Testis (tissue), 3 donors: Measurements from ENCODE around the gene AKAP6. TPM values are rescaled to one million over a fixed set of nuclear protein-coding genes. Genes with fewer than 3 reads are reported as not detected.

Experiments
- DNase-seq: peaks from one replicate; pipeline ENCODE4 v3.0.0-alpha.2; 2019
- H3K27ac ChIP-seq, 2 donors: fragments of 200-600 bp; sonication (generic); one replicate each; pipeline ENCODE4 v1.5.1; 2019
- H3K27me3 ChIP-seq: fragments of 200-600 bp; sonication (generic); one replicate; pipeline ENCODE4 v1.5.1; 2019
- H3K36me3 ChIP-seq: fragments of 200-600 bp; sonication (generic); one replicate; pipeline ENCODE4 v1.5.1; 2017; ENCODE audit warnings: low read depth; ENCODE audit errors: missing control alignments
- H3K4me1 ChIP-seq: fragments of 200-600 bp; sonication (generic); one replicate; pipeline ENCODE4 v1.5.1; 2019
- H3K4me3 ChIP-seq, 2 donors: fragments of 200-600 bp; sonication (generic); one replicate each; pipeline ENCODE4 v1.5.1; 2017 to 2019
- H3K9me3 ChIP-seq: fragments of 200-600 bp; sonication (generic); one replicate; pipeline ENCODE4 v1.5.1; 2017
- CTCF ChIP-seq, 3 experiments: fragments of 450-650 bp in 2 of 3; fragments of 200-600 bp in 1 of 3; sonication (generic) in 1 of 3; IDR thresholded peaks; one replicate each; pipeline ENCODE4 v1.5.1; 2016 to 2019; ENCODE audit warnings: antibody characterized with exemption in 3 of 3, mild to moderate bottlenecking in 2 of 3, moderate library complexity in 1 of 3
- POLR2A ChIP-seq: fragments of 450-650 bp; IDR thresholded peaks from one replicate; pipeline ENCODE4 v1.6.1; 2017; ENCODE audit warnings: antibody characterized with exemption, mild to moderate bottlenecking, moderate library complexity
- WGBS, 2 donors: methylation state at CpG; one replicate each; pipeline ENCODE4 v1.1.5; 2018; 5-methylcytosine and 5-hydroxymethylcytosine counted together
- intact Hi-C: fragments of 100-400 bp; cut with DNase I; formaldehyde crosslinking; loops from one replicate; pipeline ENCODE4 v1.15.1; 2023; ENCODE audit warnings: low total_unique reads
- polyA plus RNA-seq: library from polyadenylated mRNA; stranded (reverse); fragments of 350-450 nt; fragmentation: Illumina TruSeq; extraction: RNeasy Lipid Tissue Mini Kit (QIAGEN cat#74804); gene quantifications from one replicate; pipeline ENCODE4 v1.2.3, GENCODE V29; 2014; ENCODE audit warnings: low read depth, low replicate concordance; ENCODE audit not compliant: insufficient read depth
- total RNA-seq, 2 donors: library from RNA; depleted of rRNA; stranded (reverse); fragments of >200 nt; gene quantifications; one replicate each; pipeline ENCODE4 v1.2.3, GENCODE V29; 2016

AKAP6 gene
- total and polyA plus RNA-seq, 3 donors from 2014 or later, result 26.6 to 30.9 (median 30.9) TPM

- Histone ChIP-seq H3K27ac (no peak overlapping the region), H3K9me3 (no peaks in the 10 kb centered on the region), H3K27me3 (no peaks in the 10 kb centered on the region), H3K4me3 (no peak overlapping the region), H3K36me3 (no peaks in the 10 kb centered on the region), H3K4me1 (no peaks in the 10 kb centered on the region)
- TF ChIP-seq CTCF (IDR thresholded peaks at IDR 0.05) (no peak), POLR2A (no peak)
- WGBS, 2 donors, result 95 to 96% methylated on average over 1 of the region's 1 CpG
- intact Hi-C loops, result no loop called here
- DNase-seq, result no peak
Measured at GRCh38 chr14:32802295-32802694, 473.2 kb downstream of the AKAP6 start.

GRCh38 chr14:32805979-32806378, 476.9 kb downstream of the AKAP6 start:
- Histone ChIP-seq H3K27me3 (no peaks in the 10 kb centered on the region), H3K4me3 (no peak overlapping the region), H3K36me3 (no peaks in the 10 kb centered on the region), H3K4me1 (no peaks in the 10 kb centered on the region), H3K27ac (no peak overlapping the region), H3K9me3 (no peaks in the 10 kb centered on the region)
- intact Hi-C loops, result no loop called here
- no peak for TF ChIP-seq CTCF (IDR thresholded peaks at IDR 0.05)
- no peak for TF ChIP-seq POLR2A
- WGBS, 2 donors, result 88 to 91% methylated on average over 2 of the region's 2 CpGs
- no peak for DNase-seq

- TF ChIP-seq POLR2A (no peak), CTCF (IDR thresholded peaks at IDR 0.05) (no peak)
- no peak overlapping the region for H3K4me3 ChIP-seq
- no peak for DNase-seq
- no peaks in the 10 kb centered on the region for H3K4me1 ChIP-seq
- no peaks in the 10 kb centered on the region for H3K9me3 ChIP-seq
- H3K27ac ChIP-seq, result no peak overlapping the region
- WGBS, 2 donors, result 33 to 38% methylated on average over 4 of the region's 4 CpGs
- intact Hi-C loops, result no loop called here
- no peaks in the 10 kb centered on the region for H3K36me3 ChIP-seq
- H3K27me3 ChIP-seq, result no peaks in the 10 kb centered on the region
Measured at GRCh38 chr14:32808644-32809043, 479.5 kb downstream of the AKAP6 start.

- no peaks in the 10 kb centered on the region for H3K36me3 ChIP-seq
- H3K27me3 ChIP-seq, result no peaks in the 10 kb centered on the region
- 41 to 46% methylated on average over 2 of the region's 2 CpGs for WGBS, 2 donors
- no peak overlapping the region for H3K4me3 ChIP-seq
- no peaks in the 10 kb centered on the region for H3K4me1 ChIP-seq
- no peak overlapping the region for H3K27ac ChIP-seq
- no peaks in the 10 kb centered on the region for H3K9me3 ChIP-seq
- no peak for DNase-seq
- intact Hi-C loops, result no loop called here
- TF ChIP-seq CTCF (IDR thresholded peaks at IDR 0.05) (no peak), POLR2A (no peak)
Measured at GRCh38 chr14:32809255-32809654, 480.2 kb downstream of the AKAP6 start.

GRCh38 chr14:32813401-32813800, 484.3 kb downstream of the AKAP6 start:
- Histone ChIP-seq H3K4me1 (no peaks in the 10 kb centered on the region), H3K27me3 (no peaks in the 10 kb centered on the region)

More at GRCh38 chr14:32813401-32813800, 484.3 kb downstream of the AKAP6 start:
- TF ChIP-seq CTCF (IDR thresholded peaks at IDR 0.05) (no peak), POLR2A (no peak)
- DNase-seq, result no peak
- H3K36me3 ChIP-seq, result no peaks in the 10 kb centered on the region
- H3K4me3 ChIP-seq, result no peak overlapping the region
- no peak overlapping the region for H3K27ac ChIP-seq
- 57 to 61% methylated on average over 4 of the region's 4 CpGs for WGBS, 2 donors
- intact Hi-C loops, result no loop called here
- no peaks in the 10 kb centered on the region for H3K9me3 ChIP-seq
